A673 (cell line): ENCODE measurements around the gene PRSS21.

Source experiments
- CTCF ChIP-seq: fragments of 300-800, 200-600 bp; sonication (generic); conservative IDR thresholded peaks from 2 replicates; pipeline ENCODE4 v1.5.1; 2017; ENCODE audit warnings: low read depth, mild to moderate bottlenecking, antibody characterized with exemption, low read length, moderate library complexity, mixed read lengths
- EZH2 ChIP-seq: fragments of 200-600 bp; sonication (generic); IDR thresholded peaks from 2 replicates; pipeline ENCODE4 v1.6.1; 2017; ENCODE audit warnings: borderline replicate concordance, low read depth, mild to moderate bottlenecking, mixed read lengths, antibody characterized with exemption, low read length; ENCODE audit not compliant: poor library complexity, severe bottlenecking

DNA sequence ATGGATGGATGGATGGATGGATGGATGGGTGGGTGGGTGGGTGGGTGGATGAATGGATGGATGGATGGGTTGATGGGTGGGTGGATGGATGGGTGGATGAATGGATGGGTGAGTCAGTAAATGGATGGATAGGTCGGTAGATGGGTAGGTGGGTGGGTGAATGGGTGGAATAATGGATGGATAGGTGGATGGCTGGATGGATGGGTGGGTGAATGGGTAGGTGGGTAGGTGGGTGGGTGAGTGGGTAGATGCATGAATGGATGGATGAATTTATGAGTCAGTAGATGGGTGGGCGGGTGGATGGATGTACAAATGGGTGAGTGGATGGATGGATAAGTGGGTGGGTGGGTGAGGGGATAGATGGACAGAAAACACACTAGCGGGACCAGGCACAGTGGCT lies 17.9 kb downstream of the PRSS21 start:
- TF ChIP-seq CTCF (no peak), EZH2 (no peak)
